ENCODE data around the gene OTOG.

GRCh38 chr11:17551347-17552040 lies 4.4 kb downstream of the OTOG start:
- TF ChIP-seq EZH2 (IDR thresholded peaks at IDR 0.05) = no peak
- no peak for TF ChIP-seq POLR2AphosphoS5 (IDR thresholded peaks at IDR 0.05; ENCODE audit: borderline replicate concordance, low read depth, low read length)
- TF ChIP-seq FOXP2 (optimal IDR thresholded peaks at IDR 0.05; ENCODE audit: control extremely low read depth, extremely low read length, insufficient read depth) = no peak
